GM21723 (cell line): ENCODE results near the gene POU2AF1.

Experiments
- ATAC-seq: cut with Tn5 transposase; IDR thresholded peaks from one replicate; pipeline ENCODE4 v1.9.1; 2021; ENCODE audit warnings: mild to moderate bottlenecking, moderate library complexity; ENCODE audit not compliant: unreplicated experiment

Gene POU2AF1

GRCh38 chr11:111378861-111379601, at the start of gene POU2AF1:
Gene POU2AF1, minus strand, starts transcription at chr11:111379275. Its CDS starts 98 bp downstream, at chr11:111379177.
- peak; percentile 67 for ATAC-seq

GRCh38 chr11:111428113-111428876, 49.2 kb upstream of the POU2AF1 start:
- ATAC-seq, result no peak

- ATAC-seq, result no peak
Observed at GRCh38 chr11:111427471-111427912, 48.4 kb upstream of the POU2AF1 start.

- ATAC-seq, result no peak
Observed at GRCh38 chr11:111426617-111427016, 47.5 kb upstream of the POU2AF1 start.

GRCh38 chr11:111423250-111423615, 44.2 kb upstream of the POU2AF1 start:
- no peak for ATAC-seq

GRCh38 chr11:111422494-111423249, 43.6 kb upstream of the POU2AF1 start:
- ATAC-seq, result peak; percentile 82

- ATAC-seq, result no peak
Observed at GRCh38 chr11:111421251-111421650, 42.2 kb upstream of the POU2AF1 start.

- no peak for ATAC-seq
Observed at GRCh38 chr11:111419641-111420327, 40.7 kb upstream of the POU2AF1 start.

GRCh38 chr11:111419181-111419580, 40.1 kb upstream of the POU2AF1 start:
- ATAC-seq, result no peak

GRCh38 chr11:111418436-111418787, 39.3 kb upstream of the POU2AF1 start:
- ATAC-seq, result no peak

- ATAC-seq, result peak; percentile 40
Observed at GRCh38 chr11:111417766-111418435, 38.8 kb upstream of the POU2AF1 start.

GRCh38 chr11:111417011-111417765, 38.1 kb upstream of the POU2AF1 start:
- peak; percentile 71 for ATAC-seq

GRCh38 chr11:111416231-111416960, 37.3 kb upstream of the POU2AF1 start:
- peak; percentile 9 for ATAC-seq

- no peak for ATAC-seq
Observed at GRCh38 chr11:111414936-111415335, 35.9 kb upstream of the POU2AF1 start.

- ATAC-seq, result peak; percentile 43
Observed at GRCh38 chr11:111414267-111414931, 35.3 kb upstream of the POU2AF1 start.

- no peak for ATAC-seq
Observed at GRCh38 chr11:111413849-111414248, 34.8 kb upstream of the POU2AF1 start.

GRCh38 chr11:111412293-111412692, 33.2 kb upstream of the POU2AF1 start:
- no peak for ATAC-seq

- no peak for ATAC-seq
Observed at GRCh38 chr11:111411456-111411855, 32.4 kb upstream of the POU2AF1 start.
